ENCODE measurements around the gene CCR3. TPM values are rescaled to one million over a fixed set of nuclear protein-coding genes. Genes with fewer than 3 reads are reported as not detected.

The CCR3 gene
- total and polyA plus RNA-seq, 2 experiments from 2014 or later, result not detected

DNA sequence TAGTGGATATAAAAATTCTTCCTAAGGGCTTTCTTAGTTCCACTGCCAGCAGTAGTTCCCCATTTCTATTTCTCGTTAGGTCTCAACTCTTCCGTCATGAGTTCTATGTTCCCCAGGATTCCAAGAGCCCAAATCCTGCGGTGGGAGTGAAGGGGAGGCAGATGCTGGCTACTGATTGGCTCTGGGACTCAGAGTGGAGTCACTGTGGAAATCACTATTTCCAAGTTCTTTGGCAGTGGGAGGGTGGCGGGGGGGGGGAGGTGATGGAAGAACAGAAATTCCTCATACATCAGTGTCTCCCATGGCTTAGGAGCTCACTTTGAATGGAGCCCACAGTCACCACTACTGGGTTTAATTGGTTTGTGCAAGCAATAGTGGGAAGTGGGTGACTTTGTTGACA, 39.7 kb upstream of the CCR3 start:
- Mint-ChIP-seq H3K9me3 (peaks cover 5% of the 10 kb centered on the region; the same call in 2 of the 3 replicates), H3K27me3 (ENCODE audit: insufficient read depth, low read depth, poor library complexity) (peaks cover 2% of the 10 kb centered on the region)

More for the DNA sequence above, 39.7 kb upstream of the CCR3 start:
- H3K4me3 ChIP-seq, result no peak overlapping the region
- Mint-ChIP-seq H3K4me1 (peaks cover 8% of the 10 kb centered on the region), H3K36me3 (ENCODE audit: low read depth) (no peaks in the 10 kb centered on the region), H3K27ac (no peak overlapping the region), H3K4me3 (no peak overlapping the region)
- peaks cover 14% of the 10 kb centered on the region; the same call in 1 of the 2 replicates for H3K9me2 ChIP-seq (ENCODE audit: insufficient read depth)
- peaks cover 5% of the 10 kb centered on the region; the same call in 1 of the 2 replicates for H3K4me1 ChIP-seq (ENCODE audit: insufficient read depth)
- ATAC-seq (no peak), DNase-seq (ENCODE audit: low spot score) (no peak)
- no peaks in the 10 kb centered on the region for H3K27me3 ChIP-seq (ENCODE audit: insufficient read depth)
- H3F3A ChIP-seq (replicated peaks; ENCODE audit: low read depth), result no peaks in the 10 kb centered on the region
- TF ChIP-seq NANOG (IDR thresholded peaks at IDR 0.05; ENCODE audit: borderline replicate concordance), result no peak
- TF ChIP-seq EZH2phosphoT487 (IDR thresholded peaks at IDR 0.05; ENCODE audit: unreplicated experiment), result no peak
- TF ChIP-seq ZNF331 (CRISPR knock-in tag; IDR thresholded peaks at IDR 0.05; ENCODE audit: low read depth), result no peak
- TF ChIP-seq CREB1 (CRISPR knock-in tag; IDR thresholded peaks at IDR 0.05; ENCODE audit: low read depth), result no peak
- TF ChIP-seq, protein P1, sequence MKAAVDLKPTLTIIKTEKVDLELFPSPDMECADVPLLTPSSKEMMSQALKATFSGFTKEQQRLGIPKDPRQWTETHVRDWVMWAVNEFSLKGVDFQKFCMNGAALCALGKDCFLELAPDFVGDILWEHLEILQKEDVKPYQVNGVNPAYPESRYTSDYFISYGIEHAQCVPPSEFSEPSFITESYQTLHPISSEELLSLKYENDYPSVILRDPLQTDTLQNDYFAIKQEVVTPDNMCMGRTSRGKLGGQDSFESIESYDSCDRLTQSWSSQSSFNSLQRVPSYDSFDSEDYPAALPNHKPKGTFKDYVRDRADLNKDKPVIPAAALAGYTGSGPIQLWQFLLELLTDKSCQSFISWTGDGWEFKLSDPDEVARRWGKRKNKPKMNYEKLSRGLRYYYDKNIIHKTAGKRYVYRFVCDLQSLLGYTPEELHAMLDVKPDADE (IDR thresholded peaks at IDR 0.05), result no peak
- TF ChIP-seq POLR2AphosphoS5 (IDR thresholded peaks at IDR 0.05; ENCODE audit: low read depth), result no peak
- no peak for TF ChIP-seq STAT1 (IDR thresholded peaks at IDR 0.05; ENCODE audit: unreplicated experiment)
- TF ChIP-seq, protein P2, sequence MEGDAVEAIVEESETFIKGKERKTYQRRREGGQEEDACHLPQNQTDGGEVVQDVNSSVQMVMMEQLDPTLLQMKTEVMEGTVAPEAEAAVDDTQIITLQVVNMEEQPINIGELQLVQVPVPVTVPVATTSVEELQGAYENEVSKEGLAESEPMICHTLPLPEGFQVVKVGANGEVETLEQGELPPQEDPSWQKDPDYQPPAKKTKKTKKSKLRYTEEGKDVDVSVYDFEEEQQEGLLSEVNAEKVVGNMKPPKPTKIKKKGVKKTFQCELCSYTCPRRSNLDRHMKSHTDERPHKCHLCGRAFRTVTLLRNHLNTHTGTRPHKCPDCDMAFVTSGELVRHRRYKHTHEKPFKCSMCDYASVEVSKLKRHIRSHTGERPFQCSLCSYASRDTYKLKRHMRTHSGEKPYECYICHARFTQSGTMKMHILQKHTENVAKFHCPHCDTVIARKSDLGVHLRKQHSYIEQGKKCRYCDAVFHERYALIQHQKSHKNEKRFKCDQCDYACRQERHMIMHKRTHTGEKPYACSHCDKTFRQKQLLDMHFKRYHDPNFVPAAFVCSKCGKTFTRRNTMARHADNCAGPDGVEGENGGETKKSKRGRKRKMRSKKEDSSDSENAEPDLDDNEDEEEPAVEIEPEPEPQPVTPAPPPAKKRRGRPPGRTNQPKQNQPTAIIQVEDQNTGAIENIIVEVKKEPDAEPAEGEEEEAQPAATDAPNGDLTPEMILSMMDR (conservative IDR thresholded peaks at IDR 0.05; ENCODE audit: low read depth in 2 of 2), result no peak
- TF ChIP-seq EZH2 (IDR thresholded peaks at IDR 0.05; ENCODE audit: low read depth, unreplicated experiment), result no peak
- no peak for TF ChIP-seq REST (IDR thresholded peaks at IDR 0.05; ENCODE audit: unreplicated experiment)
- H3K4me2 ChIP-seq, result no peak overlapping the region
- H3K79me2 ChIP-seq (replicated peaks; ENCODE audit: insufficient read depth), result no peaks in the 10 kb centered on the region
- no peak overlapping the region for H2AFZ ChIP-seq
- H3K36me3 ChIP-seq (ENCODE audit: insufficient read depth), result no peaks in the 10 kb centered on the region
- no peaks in the 10 kb centered on the region for H4K20me1 ChIP-seq (replicated peaks; ENCODE audit: insufficient read depth)
- no peak overlapping the region for H3K27ac ChIP-seq (ENCODE audit: low read depth)
